Cardiac muscle cell (in vitro differentiated cells and primary cell): ENCODE data around the gene GRP. TPM values are rescaled to one million over a fixed set of nuclear protein-coding genes. Genes with fewer than 3 reads are reported as not detected.

Experiments
- DNase-seq, 2 donors: peaks; one replicate each; pipeline versions ENCODE4 v3.0.0 to v3.0.0-alpha.2; 2010 to 2017; ENCODE audit warnings: low read depth in 1 of 2, low spot score in 1 of 2
- H3K27ac ChIP-seq: fragments of 200-600 bp; sonication (generic); 2 replicates; pipeline ENCODE4 v1.5.1; 2016
- H3K27me3 ChIP-seq: fragments of 200-600 bp; sonication (generic); 2 replicates; pipeline ENCODE4 v1.6.0; 2016; ENCODE audit warnings: control low read depth
- H3K36me3 ChIP-seq: fragments of 200-600 bp; sonication (generic); 2 replicates; pipeline ENCODE4 v1.5.1; 2016; ENCODE audit warnings: control low read depth
- H3K4me1 ChIP-seq: fragments of 200-600 bp; sonication (generic); 2 replicates; pipeline ENCODE4 v1.8.1; 2017; ENCODE audit warnings: low read depth, mild to moderate bottlenecking, mixed run types
- H3K4me3 ChIP-seq: fragments of 200-600 bp; sonication (generic); 2 replicates; pipeline ENCODE4 v1.5.1; 2016; ENCODE audit warnings: mild to moderate bottlenecking
- H3K9me3 ChIP-seq: fragments of 200-600 bp; sonication (generic); 2 replicates; pipeline ENCODE4 v1.5.1; 2017; ENCODE audit warnings: low read depth, mild to moderate bottlenecking, control low read depth
- polyA plus RNA-seq: library from polyadenylated mRNA; unstranded; fragments of >200 nt; fragmentation: Nextera tagmentation; extraction: Ambion mirVana; gene quantifications from 2 replicates; pipeline ENCODE4 v1.2.1, GENCODE V29; 2016
- total RNA-seq: library from RNA; depleted of rRNA; stranded (reverse); fragments of >200 nt; gene quantifications from 2 replicates; pipeline ENCODE4 v1.2.3, GENCODE V29; 2016
- TF ChIP-seq, protein P1 (sequence below): IDR thresholded peaks from 2 replicates; pipeline ENCODE4 v1.5.1; 2012; ENCODE audit warnings: low read depth, mild to moderate bottlenecking, low read length

GRP gene
- total and polyA plus RNA-seq, 2 experiments from 2014 or later, result 1.2 TPM; not detected in 1

DNA sequence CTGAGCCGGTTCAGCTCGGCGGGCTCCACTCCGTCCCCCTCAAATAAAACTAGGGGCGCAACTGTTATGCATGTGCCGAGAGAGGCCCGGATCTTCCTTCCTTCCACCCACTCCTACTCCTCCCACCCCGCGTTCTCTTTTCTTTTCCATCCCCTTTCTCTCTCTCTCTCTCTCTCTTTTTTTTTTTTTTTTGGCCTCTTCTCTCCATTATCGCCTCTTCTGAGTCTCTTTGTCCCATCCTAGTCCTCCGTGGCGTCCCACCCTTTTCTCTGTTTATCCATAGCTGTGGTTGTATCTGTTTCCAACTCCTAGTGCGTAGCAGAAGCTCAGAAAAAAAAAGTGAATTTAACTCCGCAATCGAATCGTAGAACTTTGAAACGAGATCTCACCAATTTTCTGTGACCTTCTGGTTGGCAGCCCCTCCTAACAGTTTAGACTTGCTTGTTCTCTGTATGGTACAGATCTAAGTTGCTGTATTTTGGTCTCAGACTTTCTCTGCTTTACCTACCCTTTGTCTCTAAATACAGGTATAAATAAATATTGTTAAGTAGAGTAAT, 49.7 kb downstream of the GRP start:
- no peak for DNase-seq
- TF ChIP-seq, protein P1, sequence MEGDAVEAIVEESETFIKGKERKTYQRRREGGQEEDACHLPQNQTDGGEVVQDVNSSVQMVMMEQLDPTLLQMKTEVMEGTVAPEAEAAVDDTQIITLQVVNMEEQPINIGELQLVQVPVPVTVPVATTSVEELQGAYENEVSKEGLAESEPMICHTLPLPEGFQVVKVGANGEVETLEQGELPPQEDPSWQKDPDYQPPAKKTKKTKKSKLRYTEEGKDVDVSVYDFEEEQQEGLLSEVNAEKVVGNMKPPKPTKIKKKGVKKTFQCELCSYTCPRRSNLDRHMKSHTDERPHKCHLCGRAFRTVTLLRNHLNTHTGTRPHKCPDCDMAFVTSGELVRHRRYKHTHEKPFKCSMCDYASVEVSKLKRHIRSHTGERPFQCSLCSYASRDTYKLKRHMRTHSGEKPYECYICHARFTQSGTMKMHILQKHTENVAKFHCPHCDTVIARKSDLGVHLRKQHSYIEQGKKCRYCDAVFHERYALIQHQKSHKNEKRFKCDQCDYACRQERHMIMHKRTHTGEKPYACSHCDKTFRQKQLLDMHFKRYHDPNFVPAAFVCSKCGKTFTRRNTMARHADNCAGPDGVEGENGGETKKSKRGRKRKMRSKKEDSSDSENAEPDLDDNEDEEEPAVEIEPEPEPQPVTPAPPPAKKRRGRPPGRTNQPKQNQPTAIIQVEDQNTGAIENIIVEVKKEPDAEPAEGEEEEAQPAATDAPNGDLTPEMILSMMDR, result no peak
- H3K4me1 ChIP-seq, result no peaks in the 10 kb centered on the region

DNA sequence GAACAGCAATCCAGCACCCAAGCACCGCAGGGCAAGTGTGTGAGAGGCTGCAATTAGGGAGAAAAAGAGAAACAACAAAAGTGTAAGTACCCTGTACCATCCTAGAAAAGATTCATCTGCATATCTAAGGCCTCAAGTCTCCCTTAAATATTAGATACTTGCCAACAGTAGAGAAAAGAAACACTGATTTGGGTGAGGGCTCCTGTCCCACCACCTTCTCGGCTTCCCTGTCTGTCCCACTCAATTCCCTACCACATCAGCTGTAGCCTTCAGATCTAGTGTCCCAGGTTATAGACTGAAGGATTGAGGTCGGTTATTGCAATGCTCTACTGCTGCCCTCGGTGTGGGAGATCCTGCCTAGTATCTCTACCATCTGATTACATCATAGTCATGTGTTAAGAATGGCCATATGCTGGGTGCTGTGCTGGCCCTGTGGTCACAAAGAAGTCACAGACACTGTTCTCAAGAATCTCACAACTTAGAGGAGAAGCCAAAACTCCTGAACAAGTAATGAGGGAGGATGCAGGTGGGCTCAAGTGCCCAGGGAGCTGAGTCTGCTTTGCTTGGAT, 50.8 kb downstream of the GRP start:
- Histone ChIP-seq H3K27me3 (peaks cover 100% of the 10 kb centered on the region), H3K4me3 (no peak overlapping the region), H3K27ac (no peak overlapping the region), H3K9me3 (no peaks in the 10 kb centered on the region), H3K4me1 (no peaks in the 10 kb centered on the region), H3K36me3 (no peaks in the 10 kb centered on the region)
- TF ChIP-seq, protein P1, result no peak
- DNase-seq, result no peak

More for the DNA sequence above, 49.7 kb downstream of the GRP start:
- peak overlapping the region; percentile 16 for H3K4me3 ChIP-seq
- no peak overlapping the region for H3K27ac ChIP-seq
- H3K9me3 ChIP-seq, result no peaks in the 10 kb centered on the region
- peaks cover 100% of the 10 kb centered on the region for H3K27me3 ChIP-seq
- no peaks in the 10 kb centered on the region for H3K36me3 ChIP-seq

GRCh38 chr18:59271606-59272220, 51.8 kb downstream of the GRP start:
- Histone ChIP-seq H3K9me3 (no peaks in the 10 kb centered on the region), H3K27ac (no peak overlapping the region), H3K4me3 (no peak overlapping the region), H3K36me3 (no peaks in the 10 kb centered on the region), H3K27me3 (peaks cover 100% of the 10 kb centered on the region), H3K4me1 (no peaks in the 10 kb centered on the region)
- DNase-seq, result no peak
- TF ChIP-seq, protein P1, result no peak

DNA sequence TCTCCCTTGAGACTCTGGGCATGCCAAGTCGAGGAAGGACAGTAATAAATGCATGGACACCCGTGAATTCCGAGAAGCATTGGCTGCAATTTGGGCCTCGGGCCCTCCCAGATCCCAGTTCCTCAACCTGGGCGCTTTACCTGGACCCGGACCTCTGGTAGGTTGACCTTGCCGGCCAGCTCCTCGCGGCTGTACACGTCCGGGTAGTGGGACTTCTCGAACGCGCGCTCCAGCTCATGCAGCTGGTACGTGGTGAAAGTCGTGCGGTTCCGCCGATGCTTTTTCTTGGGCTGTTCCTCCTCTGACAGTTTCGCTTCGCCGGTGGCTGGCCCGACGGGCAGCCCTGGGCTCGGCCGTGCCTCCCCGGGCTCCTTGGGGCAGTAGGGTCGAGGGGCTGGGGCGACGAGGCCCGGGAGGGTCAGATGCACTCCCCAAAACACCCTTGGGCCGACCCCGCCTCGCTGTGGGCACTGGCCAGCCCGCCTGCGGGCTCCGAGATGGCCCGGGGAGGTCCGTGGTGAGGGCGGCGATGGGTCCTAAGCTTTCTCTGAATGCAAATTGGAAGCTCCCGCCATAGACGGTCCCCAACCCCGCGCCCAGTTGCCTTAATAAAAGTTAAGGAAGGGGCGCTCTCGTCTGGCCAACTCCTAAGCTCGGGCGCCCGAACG, 52.4 kb downstream of the GRP start:
- Histone ChIP-seq H3K27ac (no peak overlapping the region), H3K9me3 (no peaks in the 10 kb centered on the region), H3K27me3 (peaks cover 100% of the 10 kb centered on the region), H3K4me1 (no peaks in the 10 kb centered on the region), H3K36me3 (no peaks in the 10 kb centered on the region), H3K4me3 (peak overlapping the region; percentile 6)
- DNase-seq, result no peak
- TF ChIP-seq, protein P1, result no peak

- no peaks in the 10 kb centered on the region for H3K4me1 ChIP-seq
- TF ChIP-seq, protein P1, result peak; percentile 23
- no peaks in the 10 kb centered on the region for H3K36me3 ChIP-seq
- H3K9me3 ChIP-seq, result no peaks in the 10 kb centered on the region
- peaks cover 100% of the 10 kb centered on the region for H3K27me3 ChIP-seq
- H3K4me3 ChIP-seq, result peak within 1 kb of the TSS; percentile 6
- no peak within 1 kb of the TSS for H3K27ac ChIP-seq
- DNase-seq, result peak; percentile 22 to 71
Measured at GRCh38 chr18:59272891-59273758, 53.2 kb downstream of the GRP start, which contains the start of gene RAX. RAX (minus strand) TSS chr18:59273454; CDS start chr18:59273206, 248 bp downstream.
